Measurements from ENCODE around the gene S100PBP. TPM values are rescaled to one million over a fixed set of nuclear protein-coding genes. Genes with fewer than 3 reads are reported as not detected.

The S100PBP gene
- total and polyA plus RNA-seq, 4 donors: 30.2 to 54.9 (median 48.4) TPM

DNA sequence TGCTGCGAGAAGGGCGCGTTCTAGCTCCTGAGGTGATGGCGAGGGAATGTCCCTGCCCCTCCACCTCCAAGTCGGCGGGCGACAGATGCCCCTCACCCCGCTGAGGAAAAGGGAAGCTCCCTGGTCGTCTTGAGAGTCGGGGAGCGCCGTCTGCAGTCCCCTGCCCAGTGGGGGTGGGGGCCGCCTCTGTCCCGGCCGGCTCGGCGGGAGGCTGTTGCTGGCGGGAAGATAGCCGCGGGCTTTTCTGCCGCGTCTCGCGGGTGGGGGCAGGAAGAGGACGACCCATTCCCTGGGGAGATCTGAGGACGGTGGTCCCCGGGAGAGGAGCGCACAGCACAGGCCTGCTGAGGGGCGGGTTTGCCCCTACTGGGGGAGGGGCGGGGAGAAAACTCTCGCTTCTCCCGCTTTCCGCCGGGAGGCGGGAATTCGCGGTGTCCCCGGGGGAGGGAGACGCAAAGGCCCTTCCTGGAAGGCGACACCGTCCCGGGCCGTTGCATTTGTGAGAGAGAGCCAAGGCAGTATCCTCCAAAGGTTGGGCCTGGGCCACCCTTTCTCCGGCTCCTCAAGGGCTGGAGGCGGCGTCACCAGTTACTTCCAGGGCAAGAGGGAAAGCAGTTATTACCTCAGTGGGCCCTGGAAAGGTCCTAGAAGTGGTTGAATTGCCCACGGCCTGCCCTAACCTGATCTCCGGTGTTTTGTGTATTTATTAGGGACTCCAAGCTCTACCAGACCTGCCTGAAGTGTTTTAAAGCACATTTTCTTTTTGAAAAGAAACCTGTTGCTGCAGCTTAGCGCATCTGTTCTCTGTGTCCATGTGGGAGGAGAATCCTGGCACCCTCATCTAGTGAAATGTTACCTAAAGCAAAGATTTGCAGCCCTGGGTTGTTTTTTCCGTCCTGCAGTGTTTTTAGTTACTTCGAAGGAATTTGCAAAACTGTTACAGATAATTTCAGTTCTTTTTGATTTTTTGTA lies 648 bp downstream of the S100PBP start:
- H3K27ac ChIP-seq (ENCODE audit: low read depth, low read length): peak overlapping the region; percentile 97
- no peaks in the 10 kb centered on the region for H3K36me3 ChIP-seq (ENCODE audit: control insufficient read depth, insufficient read depth, low read length)
- H3K9me3 ChIP-seq (ENCODE audit: control insufficient read depth, insufficient read depth, low read length): no peaks in the 10 kb centered on the region
- DNase-seq (ENCODE audit: low read depth in 4 of 6, low spot score in 6 of 6): peak in 4 of 6 donors; percentile 40 to 84 (median 57)
- H3K27me3 ChIP-seq (ENCODE audit: control insufficient read depth, insufficient read depth, low read length): no peaks in the 10 kb centered on the region
- H3K4me3 ChIP-seq (ENCODE audit: low read depth, low read length): peak overlapping the region; percentile 86
- under 1% methylated on average over 51 of the region's 51 CpGs for WGBS (ENCODE audit: insufficient coverage)
- peaks cover 24% of the 10 kb centered on the region for H3K4me1 ChIP-seq (ENCODE audit: control insufficient read depth, insufficient read depth, low read length)

DNA sequence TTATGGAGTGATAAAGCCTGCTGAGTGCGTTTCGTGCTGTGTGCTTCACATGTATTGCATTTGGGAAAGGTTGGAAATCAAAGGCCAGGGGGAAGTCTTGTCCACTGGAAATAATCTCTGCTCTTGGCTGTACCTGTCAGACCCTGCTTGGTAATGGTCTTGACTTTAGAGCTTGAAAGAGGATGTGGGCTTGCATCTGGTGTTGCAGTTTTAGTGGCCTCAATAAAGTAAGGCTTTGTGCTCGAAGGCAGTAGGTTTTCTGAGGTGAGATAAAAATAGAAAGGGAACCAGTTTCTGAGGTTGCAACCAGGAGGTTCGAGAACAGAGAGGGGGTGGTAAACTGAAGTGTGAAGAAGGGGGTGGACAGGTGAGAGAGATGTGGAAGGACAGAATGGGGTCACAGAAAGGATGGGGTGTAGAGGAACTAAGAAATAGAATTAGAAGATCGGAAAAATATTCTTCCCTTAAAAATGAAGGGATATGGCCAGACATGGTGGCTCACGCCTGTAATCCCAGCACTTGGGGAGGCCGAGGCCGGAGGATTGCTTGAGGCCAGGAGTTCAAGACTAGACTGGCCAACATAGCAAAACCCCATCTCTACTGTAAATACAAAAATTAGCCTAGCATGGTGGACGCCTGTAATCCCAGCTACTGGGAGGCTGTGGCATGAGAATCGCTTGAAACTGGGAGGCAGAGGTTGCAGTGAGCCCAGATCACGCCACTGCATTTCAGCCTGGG lies 1.5 kb downstream of the S100PBP start:
- Histone ChIP-seq H3K4me1 (ENCODE audit: control insufficient read depth, insufficient read depth, low read length) (peaks cover 24% of the 10 kb centered on the region), H3K9me3 (ENCODE audit: control insufficient read depth, insufficient read depth, low read length) (no peaks in the 10 kb centered on the region), H3K36me3 (ENCODE audit: control insufficient read depth, insufficient read depth, low read length) (no peaks in the 10 kb centered on the region), H3K4me3 (ENCODE audit: low read depth, low read length) (peak overlapping the region; percentile 86), H3K27me3 (ENCODE audit: control insufficient read depth, insufficient read depth, low read length) (no peaks in the 10 kb centered on the region), H3K27ac (ENCODE audit: low read depth, low read length) (peak overlapping the region; percentile 97)
- 57% methylated on average over 7 of the region's 11 CpGs for WGBS (ENCODE audit: insufficient coverage)
- no peak for DNase-seq (ENCODE audit: low read depth in 4 of 6, low spot score in 6 of 6)

DNA sequence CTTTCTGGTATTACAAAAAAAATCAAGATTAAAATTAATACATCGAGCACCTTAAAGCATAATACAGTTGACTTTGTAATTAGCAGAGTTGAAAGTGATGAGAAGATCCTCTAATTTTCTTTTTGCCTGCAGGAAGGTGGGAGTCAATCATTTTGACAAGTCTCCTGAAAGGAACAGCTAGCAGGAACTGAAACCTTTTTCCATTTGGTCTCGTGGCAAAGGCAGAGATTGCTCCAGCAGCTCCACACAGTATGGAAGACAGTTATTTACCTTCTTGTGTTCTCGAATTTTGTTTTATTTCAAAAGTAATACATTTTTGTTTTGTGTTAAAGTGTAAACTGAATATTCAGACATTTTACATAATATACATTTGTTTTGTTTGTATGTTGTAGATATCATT lies 7.7 kb downstream of the S100PBP start:
- WGBS (ENCODE audit: insufficient coverage): no CpG with 5 or more reads among the region's 3 CpGs
- no peaks in the 10 kb centered on the region for H3K9me3 ChIP-seq (ENCODE audit: control insufficient read depth, insufficient read depth, low read length)
- no peak for DNase-seq (ENCODE audit: low read depth in 4 of 6, low spot score in 6 of 6)
- H3K4me3 ChIP-seq (ENCODE audit: low read depth, low read length): no peak overlapping the region
- no peak overlapping the region for H3K27ac ChIP-seq (ENCODE audit: low read depth, low read length)
- H3K4me1 ChIP-seq (ENCODE audit: control insufficient read depth, insufficient read depth, low read length): no peaks in the 10 kb centered on the region
- peaks cover 11% of the 10 kb centered on the region for H3K36me3 ChIP-seq (ENCODE audit: control insufficient read depth, insufficient read depth, low read length)
- H3K27me3 ChIP-seq (ENCODE audit: control insufficient read depth, insufficient read depth, low read length): no peaks in the 10 kb centered on the region

DNA sequence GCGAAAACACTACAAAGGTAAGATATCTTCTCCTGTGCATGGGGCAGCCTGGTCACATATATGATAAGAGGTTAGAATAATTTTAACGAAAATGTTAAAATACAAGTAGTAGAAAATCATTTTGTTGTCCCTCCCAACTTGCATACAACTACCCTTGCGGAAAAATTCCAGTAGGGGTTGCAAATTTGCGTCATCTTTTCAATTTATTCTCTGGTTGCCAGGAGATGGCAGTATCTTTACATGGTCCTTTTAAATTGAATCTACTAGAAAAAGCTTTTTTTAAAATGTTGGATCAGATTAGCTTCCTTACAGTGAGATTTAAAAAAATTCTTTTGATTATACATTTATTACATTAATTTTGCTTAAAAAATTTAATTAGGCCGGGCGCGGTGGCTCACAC lies 10.9 kb downstream of the S100PBP start:
- Histone ChIP-seq H3K36me3 (ENCODE audit: control insufficient read depth, insufficient read depth, low read length) (peaks cover 19% of the 10 kb centered on the region), H3K27ac (ENCODE audit: low read depth, low read length) (no peak overlapping the region)

DNA sequence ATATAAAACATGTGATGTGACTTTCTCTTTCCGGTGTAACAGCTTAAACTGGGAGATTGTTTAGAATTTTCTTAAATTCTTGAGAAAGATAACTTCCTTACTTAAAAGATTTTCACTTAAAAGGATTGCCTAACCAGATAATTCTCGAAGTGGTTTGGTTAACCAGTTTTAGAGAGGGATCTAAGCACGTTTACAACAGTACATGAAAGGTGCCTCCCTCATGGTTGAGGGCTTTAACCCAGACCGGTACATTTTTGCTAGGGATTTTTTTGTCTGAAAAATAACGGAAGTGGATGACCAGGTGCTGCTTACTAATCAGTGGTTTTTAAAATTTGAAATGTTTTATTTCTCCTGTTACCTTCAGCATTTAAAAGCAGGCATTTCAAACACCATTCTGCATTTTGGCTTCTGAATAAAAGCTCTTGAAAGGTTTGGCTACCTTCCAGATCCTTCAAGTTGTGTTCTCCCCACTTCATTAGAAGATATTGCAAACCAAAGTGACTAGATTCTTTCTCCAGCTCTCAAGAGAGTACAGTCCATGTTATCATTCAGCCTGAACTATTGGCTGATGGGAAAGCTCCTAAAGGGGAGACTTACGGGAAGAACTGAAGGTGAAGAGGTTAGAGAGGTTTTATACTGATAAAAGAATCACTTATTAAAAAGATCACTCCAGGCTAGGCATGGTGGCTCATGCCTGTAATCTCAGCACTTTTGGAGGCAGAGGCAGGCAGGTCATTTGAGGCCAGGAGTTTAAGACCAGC lies 12.8 kb downstream of the S100PBP start:
- no CpG with 5 or more reads among the region's 6 CpGs for WGBS (ENCODE audit: insufficient coverage)
- H3K36me3 ChIP-seq (ENCODE audit: control insufficient read depth, insufficient read depth, low read length): peaks cover 21% of the 10 kb centered on the region

More for the DNA sequence above, 10.9 kb downstream of the S100PBP start:
- Histone ChIP-seq H3K4me1 (ENCODE audit: control insufficient read depth, insufficient read depth, low read length) (no peaks in the 10 kb centered on the region), H3K9me3 (ENCODE audit: control insufficient read depth, insufficient read depth, low read length) (no peaks in the 10 kb centered on the region), H3K27me3 (ENCODE audit: control insufficient read depth, insufficient read depth, low read length) (no peaks in the 10 kb centered on the region), H3K4me3 (ENCODE audit: low read depth, low read length) (no peak overlapping the region)
- no CpG with 5 or more reads among the region's 7 CpGs for WGBS (ENCODE audit: insufficient coverage)
- peak in 3 of 6 donors; percentile 7 to 81 (median 73) for DNase-seq (ENCODE audit: low read depth in 4 of 6, low spot score in 6 of 6)

DNA sequence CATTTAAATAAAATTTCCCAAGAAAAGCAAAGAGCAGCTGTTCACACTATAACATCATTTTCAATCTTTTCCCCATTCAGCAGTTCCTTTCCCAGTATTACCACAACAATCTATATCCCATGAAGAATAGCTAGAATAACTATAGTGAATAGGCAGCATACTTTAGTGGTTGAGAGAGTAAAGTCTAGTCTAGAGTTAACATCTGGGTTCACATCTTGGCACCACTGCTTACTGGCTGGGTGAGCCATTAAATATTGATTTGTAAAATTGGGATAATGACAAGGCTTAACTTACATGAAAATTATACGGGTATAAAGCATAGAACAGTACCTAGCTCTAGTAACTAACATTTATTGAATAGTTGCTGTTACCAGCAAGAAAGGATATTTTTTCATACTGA lies 14.4 kb downstream of the S100PBP start:
- no peaks in the 10 kb centered on the region for H3K9me3 ChIP-seq (ENCODE audit: control insufficient read depth, insufficient read depth, low read length)
- H3K36me3 ChIP-seq (ENCODE audit: control insufficient read depth, insufficient read depth, low read length): peaks cover 24% of the 10 kb centered on the region
- no peaks in the 10 kb centered on the region for H3K27me3 ChIP-seq (ENCODE audit: control insufficient read depth, insufficient read depth, low read length)
- no peaks in the 10 kb centered on the region for H3K4me1 ChIP-seq (ENCODE audit: control insufficient read depth, insufficient read depth, low read length)
- H3K27ac ChIP-seq (ENCODE audit: low read depth, low read length): no peak overlapping the region
- no CpG with 5 or more reads among the region's 1 CpG for WGBS (ENCODE audit: insufficient coverage)
- DNase-seq (ENCODE audit: low read depth in 4 of 6, low spot score in 6 of 6): no peak
- H3K4me3 ChIP-seq (ENCODE audit: low read depth, low read length): no peak overlapping the region

More for the DNA sequence above, 12.8 kb downstream of the S100PBP start:
- Histone ChIP-seq H3K9me3 (ENCODE audit: control insufficient read depth, insufficient read depth, low read length) (no peaks in the 10 kb centered on the region), H3K27ac (ENCODE audit: low read depth, low read length) (no peak overlapping the region), H3K4me1 (ENCODE audit: control insufficient read depth, insufficient read depth, low read length) (no peaks in the 10 kb centered on the region), H3K27me3 (ENCODE audit: control insufficient read depth, insufficient read depth, low read length) (no peaks in the 10 kb centered on the region), H3K4me3 (ENCODE audit: low read depth, low read length) (no peak overlapping the region)
- DNase-seq (ENCODE audit: low read depth in 4 of 6, low spot score in 6 of 6): peak in 1 of 6 donors; percentile 5

DNA sequence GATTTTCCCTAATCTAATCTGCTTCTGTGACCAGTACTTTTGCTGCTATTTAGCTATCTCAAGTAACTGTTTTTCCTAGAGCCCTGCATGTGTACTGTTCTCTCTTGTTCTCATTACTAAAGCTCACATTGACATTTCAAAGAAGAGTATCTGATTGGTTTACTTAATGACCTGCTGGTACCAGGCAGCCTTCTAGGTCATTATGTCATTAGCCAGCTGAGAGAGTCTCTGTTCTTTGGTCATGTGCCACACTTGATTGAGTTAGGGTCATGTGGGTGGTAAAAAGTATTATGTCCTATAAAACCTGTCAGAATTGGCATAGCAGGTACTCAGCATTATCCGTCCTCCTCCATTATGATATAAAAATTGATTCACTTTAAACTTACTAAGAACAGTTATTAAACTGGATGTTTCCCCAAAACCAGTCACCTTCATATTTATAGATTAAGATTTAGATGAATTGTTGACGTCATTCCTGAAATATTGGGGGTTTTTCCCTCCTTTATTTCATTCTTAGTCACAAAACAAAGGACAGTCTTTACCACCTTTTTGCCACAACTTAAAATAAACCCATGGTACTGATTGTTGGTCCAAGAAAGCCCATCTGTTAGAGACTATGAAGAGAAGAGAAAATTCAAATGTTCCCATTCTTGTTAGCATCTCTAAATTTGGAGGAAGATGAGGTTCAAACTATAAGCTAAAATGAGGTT lies 31.1 kb downstream of the S100PBP start:
- Histone ChIP-seq H3K4me1 (ENCODE audit: control insufficient read depth, insufficient read depth, low read length) (no peaks in the 10 kb centered on the region), H3K27ac (ENCODE audit: low read depth, low read length) (no peak overlapping the region), H3K27me3 (ENCODE audit: control insufficient read depth, insufficient read depth, low read length) (no peaks in the 10 kb centered on the region), H3K9me3 (ENCODE audit: control insufficient read depth, insufficient read depth, low read length) (no peaks in the 10 kb centered on the region), H3K36me3 (ENCODE audit: control insufficient read depth, insufficient read depth, low read length) (peaks cover 34% of the 10 kb centered on the region), H3K4me3 (ENCODE audit: low read depth, low read length) (no peak overlapping the region)
- no peak for DNase-seq (ENCODE audit: low read depth in 4 of 6, low spot score in 6 of 6)
- no CpG with 5 or more reads among the region's 2 CpGs for WGBS (ENCODE audit: insufficient coverage)

DNA sequence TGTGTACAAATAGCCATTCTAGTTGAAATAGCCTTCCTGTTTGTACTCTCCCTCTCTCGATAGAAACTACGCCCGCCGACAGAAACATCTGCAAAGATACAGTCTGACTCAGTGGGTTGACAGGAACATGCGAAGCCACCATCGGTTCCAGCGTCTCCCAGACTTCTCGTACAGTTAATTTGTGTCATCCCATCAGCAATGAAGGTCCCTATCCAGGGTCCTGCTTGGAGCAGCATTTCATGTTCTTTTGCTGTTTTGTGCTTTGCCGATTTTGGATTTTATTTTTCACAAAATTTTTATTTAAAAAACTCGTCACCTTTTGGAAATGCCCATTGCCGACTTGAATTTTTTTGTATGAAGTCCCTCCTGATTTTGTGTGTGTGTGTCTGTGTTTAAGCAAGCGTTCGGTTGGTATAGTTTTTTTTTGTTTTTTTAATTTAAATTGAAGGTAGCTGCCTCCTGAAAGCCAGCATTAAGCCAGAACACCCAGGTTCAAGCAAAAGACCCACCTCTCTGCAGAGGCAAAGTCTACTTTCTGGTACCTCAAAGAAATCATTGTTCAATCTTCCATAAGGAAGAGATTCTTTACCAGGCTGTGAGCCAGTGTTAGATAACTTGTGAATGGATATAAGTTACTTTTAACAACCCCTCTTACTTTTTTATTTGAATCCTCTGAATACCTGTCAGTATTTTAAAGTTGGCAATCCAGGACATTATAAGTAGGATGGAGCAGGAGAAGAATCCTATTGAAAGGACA lies 38.6 kb downstream of the S100PBP start:
- peaks cover 16% of the 10 kb centered on the region for H3K36me3 ChIP-seq (ENCODE audit: control insufficient read depth, insufficient read depth, low read length)
- no peaks in the 10 kb centered on the region for H3K27me3 ChIP-seq (ENCODE audit: control insufficient read depth, insufficient read depth, low read length)
- H3K4me3 ChIP-seq (ENCODE audit: low read depth, low read length): no peak overlapping the region
- H3K27ac ChIP-seq (ENCODE audit: low read depth, low read length): no peak overlapping the region
- no peaks in the 10 kb centered on the region for H3K9me3 ChIP-seq (ENCODE audit: control insufficient read depth, insufficient read depth, low read length)
- no peak for DNase-seq (ENCODE audit: low read depth in 4 of 6, low spot score in 6 of 6)
- 94% methylated on average over 8 of the region's 13 CpGs for WGBS (ENCODE audit: insufficient coverage)
- no peaks in the 10 kb centered on the region for H3K4me1 ChIP-seq (ENCODE audit: control insufficient read depth, insufficient read depth, low read length)
